Measurements from ENCODE around the gene GDAP1L1. TPM values are rescaled to one million over a fixed set of nuclear protein-coding genes. Genes with fewer than 3 reads are reported as not detected.

GDAP1L1 gene
- polyA plus RNA-seq, 2 of the 4 experiments (the other 2 are of a cell fraction), result 0.06 to 0.13 TPM

GRCh38 chr20:44268802-44269201 lies 21.7 kb downstream of the GDAP1L1 start:
- no peak for ATAC-seq
- CTCF ChIA-PET, result interaction anchor here (1.5 kb wide), 1 partner anchor 11 kb away, joined by 4 read pairs; no protein-coding TSS in a partner anchor
- H3K4me2 ChIP-seq, result no peak overlapping the region
- WGBS (ENCODE audit: missing lambda C conversion rate), result 72% methylated on average over 5 of the region's 5 CpGs
- H3K4me3 ChIP-seq, result no peak overlapping the region
- H3K9me3 ChIP-seq, result no peaks in the 10 kb centered on the region
- no peak overlapping the region for H3K27ac ChIP-seq
- FAIRE-seq, result no peak
- H3K4me1 ChIP-seq, result no peaks in the 10 kb centered on the region
- TF ChIP-seq JUNB (IDR thresholded peaks at IDR 0.05), result no peak
- no peak for TF ChIP-seq RFX5 (IDR thresholded peaks at IDR 0.05)
- TF ChIP-seq EP300 (IDR thresholded peaks at IDR 0.05), result no peak
- no peak for TF ChIP-seq TP53 (CRISPR knock-in tag; IDR thresholded peaks at IDR 0.05)
- no peak for TF ChIP-seq NFE2L2 (conservative IDR thresholded peaks at IDR 0.05; ENCODE audit: low read length)
- TF ChIP-seq SMC3 (IDR thresholded peaks at IDR 0.05), result no peak
- TF ChIP-seq HOXB5 (CRISPR knock-in tag; IDR thresholded peaks at IDR 0.05), result no peak
- TF ChIP-seq PBX3 (IDR thresholded peaks at IDR 0.05), result no peak
- TF ChIP-seq ZSCAN20 (CRISPR knock-in tag; IDR thresholded peaks at IDR 0.05), result no peak
- TF ChIP-seq ESRRA (IDR thresholded peaks at IDR 0.05; ENCODE audit: borderline replicate concordance, low read length), result no peak
- no peak for TF ChIP-seq MAX (IDR thresholded peaks at IDR 0.05)
- no peak for TF ChIP-seq EHF (CRISPR knock-in tag; IDR thresholded peaks at IDR 0.05)
- no peak for TF ChIP-seq PHF8 (IDR thresholded peaks at IDR 0.05; ENCODE audit: borderline replicate concordance, low read depth)
- no peak for TF ChIP-seq CTCF (IDR thresholded peaks at IDR 0.05)
- TF ChIP-seq USF2 (IDR thresholded peaks at IDR 0.05), result no peak
- no peak for TF ChIP-seq HOXB13 (CRISPR knock-in tag; IDR thresholded peaks at IDR 0.05; ENCODE audit: low read depth)
- TF ChIP-seq CHD4 (IDR thresholded peaks at IDR 0.05; ENCODE audit: borderline replicate concordance), result no peak
- no peak for TF ChIP-seq GATA3 (IDR thresholded peaks at IDR 0.05; ENCODE audit: borderline replicate concordance)
- no peak for TF ChIP-seq HOXA7 (CRISPR knock-in tag; IDR thresholded peaks at IDR 0.05)
- no peak for TF ChIP-seq RAD21 (conservative IDR thresholded peaks at IDR 0.05 in 1 of 2, IDR thresholded peaks at IDR 0.05 in 1 of 2)
- POLR2A ChIA-PET, result no interaction called here
- DNase-seq (ENCODE audit: low read depth in 1 of 2, low spot score in 1 of 2), result no peak

- no peak overlapping the region for H3K27ac ChIP-seq
- peak in 1 of 2 experiments; percentile 36; a peak in 1 of 6 replicates for ATAC-seq
- no peak overlapping the region for H3K4me2 ChIP-seq
- H3K4me3 ChIP-seq, result no peak overlapping the region
- 59% methylated on average over 14 of the region's 14 CpGs for WGBS (ENCODE audit: missing lambda C conversion rate)
- H3K9me3 ChIP-seq, result no peaks in the 10 kb centered on the region
- no peak for DNase-seq (ENCODE audit: low read depth in 1 of 2, low spot score in 1 of 2)
- TF ChIP-seq ZFP36 (IDR thresholded peaks at IDR 0.05; ENCODE audit: borderline replicate concordance, partially characterized antibody), result no peak
- 0 out of 3 replicates have a peak, but pooled peaks have one; percentile 12 for TF ChIP-seq CTCF (IDR thresholded peaks at IDR 0.05)
- TF ChIP-seq CBX2 (IDR thresholded peaks at IDR 0.05; ENCODE audit: borderline replicate concordance, low read depth), result no peak
- FAIRE-seq, result no peak
- ChIA-PET CTCF (interaction anchor here (0.7 to 3.5 kb wide), 6 partner anchors 8 to 54 kb away, joined by 3 to 13 read pairs (median 4); partner anchors contain the start of gene FITM2), POLR2A (no interaction called here)
- H3K4me1 ChIP-seq, result no peaks in the 10 kb centered on the region
These were observed 25.0 kb downstream of the GDAP1L1 start for GRCh38 chr20:44271915-44272663.
